Breast epithelium (tissue), 3 donors: ENCODE data around the gene RIOK2.

ENCODE experiments used
- CTCF ChIP-seq, 3 donors: fragments of 450-650 bp; IDR thresholded peaks; one replicate each; pipeline ENCODE4 v1.5.1; 2016 to 2017; ENCODE audit warnings: antibody characterized with exemption in 3 of 3, mild to moderate bottlenecking in 3 of 3, moderate library complexity in 3 of 3
- POLR2A ChIP-seq: fragments of 450-650 bp; IDR thresholded peaks from one replicate; pipeline ENCODE4 v1.6.1; 2016; ENCODE audit warnings: antibody characterized with exemption, mild to moderate bottlenecking, moderate library complexity

GRCh38 chr5:97120195-97120594, 62.9 kb downstream of the RIOK2 start:
- TF ChIP-seq CTCF (IDR thresholded peaks at IDR 0.05) = no peak
- TF ChIP-seq POLR2A = no peak
